T1000 (cell line): Measurements from ENCODE around the gene SUGT1.

Experiments used
- DNase-seq: peaks from one replicate; lab custom pipeline; 2025; ENCODE audit warnings: mixed read lengths; lab: John Stamatoyannopoulos, UW

Gene SUGT1

GRCh38 chr13:52737965-52738364 is 85.3 kb downstream of the SUGT1 start:
- no peak for DNase-seq

DNA sequence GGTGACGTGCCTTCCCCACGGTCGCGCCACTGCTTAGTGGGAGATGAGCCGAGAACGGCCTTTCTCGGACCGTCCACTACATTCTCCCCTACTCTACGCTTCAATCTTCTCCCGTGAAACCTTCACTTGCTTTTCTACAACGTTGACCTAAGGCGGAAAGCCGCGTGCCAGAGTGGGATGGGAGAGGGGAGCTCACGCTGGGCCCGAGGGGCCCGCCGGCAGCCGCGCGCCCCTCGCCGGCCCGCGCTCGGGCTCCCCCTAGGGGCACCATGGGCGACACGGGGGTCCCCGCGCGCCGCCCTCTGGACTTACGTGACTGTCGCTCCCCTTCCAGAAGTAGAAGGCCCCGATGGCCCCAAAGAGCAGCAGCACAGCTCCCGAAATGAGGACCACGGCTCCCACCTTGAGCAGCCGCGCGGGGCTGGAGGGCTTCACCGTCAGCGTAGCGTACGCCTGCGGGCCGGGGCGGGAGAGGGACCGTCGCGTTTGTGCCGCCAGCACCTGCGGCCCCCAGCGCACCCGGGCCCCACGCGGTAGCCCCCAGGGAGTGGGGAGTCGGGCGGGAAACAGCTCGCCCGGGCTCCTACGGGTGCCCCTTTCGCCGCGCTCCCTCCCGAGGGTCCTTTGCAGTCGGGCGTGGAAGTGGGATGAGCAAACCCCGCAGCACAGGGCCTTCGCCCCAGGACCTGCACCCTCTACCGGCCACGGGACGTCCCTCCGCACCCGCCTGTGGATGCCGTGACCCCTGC is 86.3 kb downstream of the SUGT1 start:
- DNase-seq: no peak

GRCh38 chr13:52739468-52740071 is 86.9 kb downstream of the SUGT1 start, which contains the start of gene CNMD:
CNMD (minus strand) TSS chr13:52739820; CDS start chr13:52739701, 119 bp downstream.
- DNase-seq: no peak

DNA sequence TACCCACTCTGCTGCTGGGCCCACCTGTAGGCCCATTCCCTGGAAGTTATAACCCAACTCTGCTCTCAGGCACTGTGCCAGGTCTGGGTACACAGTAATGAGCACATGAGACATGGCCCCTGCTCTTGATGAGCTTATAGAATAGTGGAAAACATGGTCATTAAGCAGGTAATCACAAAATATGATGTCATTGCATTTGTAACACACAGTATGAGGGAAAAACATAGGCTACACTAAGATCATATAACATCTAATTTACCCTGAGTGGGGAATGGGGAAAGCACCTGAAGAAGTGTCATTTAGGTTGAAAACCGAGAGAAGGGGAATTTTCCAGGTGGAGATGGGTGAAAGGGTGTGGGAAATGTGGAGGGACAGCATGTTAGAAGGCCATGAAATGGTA is 90.9 kb downstream of the SUGT1 start:
- no peak for DNase-seq

DNA sequence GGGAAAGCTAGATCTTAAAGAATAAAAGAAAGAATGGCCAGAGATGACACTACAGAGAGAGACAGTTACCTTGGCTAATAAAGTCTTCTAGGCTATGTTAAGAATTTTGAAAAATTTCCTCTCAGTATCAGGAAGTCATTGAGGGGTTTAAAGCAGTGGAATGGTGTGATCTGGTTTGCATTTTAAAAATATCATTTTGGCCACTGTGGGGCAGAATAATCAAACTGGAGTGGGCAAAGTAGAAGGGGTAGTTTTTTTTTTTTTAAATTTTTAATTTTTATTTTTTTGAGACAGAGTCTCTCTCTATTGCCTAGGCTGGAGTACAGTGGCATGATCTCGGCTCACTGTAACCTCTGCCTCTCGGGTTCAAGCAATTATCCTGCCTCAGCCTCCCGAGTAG is 91.4 kb downstream of the SUGT1 start:
- DNase-seq: no peak

GRCh38 chr13:52744842-52745375 is 92.3 kb downstream of the SUGT1 start:
- DNase-seq: no peak

- no peak for DNase-seq
Measured at GRCh38 chr13:52746141-52746540, 93.5 kb downstream of the SUGT1 start.

DNA sequence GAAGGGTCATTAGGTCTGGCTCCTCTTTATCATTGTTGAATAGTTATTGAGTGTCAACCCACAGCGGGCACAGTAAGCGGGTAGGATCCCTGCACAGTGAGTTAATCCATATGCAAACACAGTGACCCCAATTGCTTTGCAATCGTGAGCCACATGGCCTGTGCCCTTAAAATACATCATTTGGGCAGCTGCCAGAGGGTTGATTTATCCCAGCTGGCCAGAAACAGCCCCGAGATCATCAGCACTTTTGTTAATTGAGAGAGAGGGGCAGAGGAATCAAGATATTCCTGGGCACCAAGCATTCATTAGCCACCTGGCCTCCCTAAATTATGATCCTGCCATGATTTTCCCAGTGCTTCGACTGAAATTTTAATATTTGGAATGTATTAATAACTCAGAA is 96.8 kb downstream of the SUGT1 start:
- DNase-seq: no peak
